ENCODE measurements around the gene CDK14.

- TF ChIP-seq EZH2 (optimal IDR thresholded peaks at IDR 0.05; ENCODE audit: low read depth, low read length) (no peak), CTCF (IDR thresholded peaks at IDR 0.05; ENCODE audit: low read length) (no peak)
Measured at GRCh38 chr7:90768301-90768700, 172.2 kb downstream of the CDK14 start.
